ENCODE results near the gene BIN1. TPM values are rescaled to one million over a fixed set of nuclear protein-coding genes. Genes with fewer than 3 reads are reported as not detected.

Gene BIN1
- total and polyA plus RNA-seq, 2 experiments from 2014 or later = 23.9 to 33.0 TPM

- peaks cover 11% of the 10 kb centered on the region for H3F3A ChIP-seq (ENCODE audit: insufficient read depth)
- peak overlapping the region; percentile 85 for H3K9ac ChIP-seq
- H2AFZ ChIP-seq = peak overlapping the region; percentile 80
- no peaks in the 10 kb centered on the region for H3K9me2 ChIP-seq (ENCODE audit: insufficient read depth)
- H4K20me1 ChIP-seq (ENCODE audit: insufficient read depth) = no peaks in the 10 kb centered on the region
- in situ Hi-C loops (cut with MboI) = no loop called here
- peak overlapping the region; percentile 80 for H3K4me3 ChIP-seq
- H3K36me3 ChIP-seq (ENCODE audit: low read depth) = no peaks in the 10 kb centered on the region
- H3K27ac ChIP-seq = peak overlapping the region; percentile 41
- TF ChIP-seq EZH2phosphoT487 (IDR thresholded peaks at IDR 0.05; ENCODE audit: insufficient read depth, low read depth) (no peak), EZH2 (IDR thresholded peaks at IDR 0.05; ENCODE audit: insufficient read depth, poor library complexity, severe bottlenecking) (no peak)
- H3K79me2 ChIP-seq (ENCODE audit: insufficient read depth) = peaks cover 51% of the 10 kb centered on the region
- DNase-seq = peak; percentile 57
- WGBS, 2 experiments (ENCODE audit: low coverage in 1 of 2, low lambda C conversion rate in 2 of 2, missing lambda C conversion rate in 2 of 2) = 1 to 2% methylated on average over 37 to 49 of the region's 51 CpGs
- no peaks in the 10 kb centered on the region for H3K9me3 ChIP-seq (ENCODE audit: low read depth)
- peak overlapping the region; percentile 75 for H3K4me2 ChIP-seq (ENCODE audit: unreplicated experiment)
- H3K27me3 ChIP-seq (replicated peaks; ENCODE audit: insufficient read depth) = no peaks in the 10 kb centered on the region
- peaks cover 19% of the 10 kb centered on the region for H3K4me1 ChIP-seq (ENCODE audit: insufficient read depth)
Observed at GRCh38 chr2:127105656-127106456, 1.1 kb downstream of the BIN1 start.

GRCh38 chr2:127104881-127105655 lies 1.9 kb downstream of the BIN1 start:
- H2AFZ ChIP-seq = peak overlapping the region; percentile 80
- no peak overlapping the region for H3K27ac ChIP-seq
- no peaks in the 10 kb centered on the region for H3K9me2 ChIP-seq (ENCODE audit: insufficient read depth)
- H4K20me1 ChIP-seq (ENCODE audit: insufficient read depth) = no peaks in the 10 kb centered on the region
- H3K4me3 ChIP-seq = peak overlapping the region; percentile 80
- peaks cover 23% of the 10 kb centered on the region for H3K4me1 ChIP-seq (ENCODE audit: insufficient read depth)
- H3F3A ChIP-seq (ENCODE audit: insufficient read depth) = peaks cover 11% of the 10 kb centered on the region
- in situ Hi-C loops (cut with MboI) = no loop called here
- H3K4me2 ChIP-seq (ENCODE audit: unreplicated experiment) = peak overlapping the region; percentile 75
- H3K9me3 ChIP-seq (ENCODE audit: low read depth) = no peaks in the 10 kb centered on the region
- WGBS, 2 experiments (ENCODE audit: low coverage in 1 of 2, low lambda C conversion rate in 2 of 2, missing lambda C conversion rate in 2 of 2) = 56 to 71% methylated on average over 5 to 6 of the region's 6 CpGs
- H3K27me3 ChIP-seq (replicated peaks; ENCODE audit: insufficient read depth) = no peaks in the 10 kb centered on the region
- no peaks in the 10 kb centered on the region for H3K36me3 ChIP-seq (ENCODE audit: low read depth)
- H3K9ac ChIP-seq = peak overlapping the region; percentile 85
- no peak for TF ChIP-seq EZH2phosphoT487 (IDR thresholded peaks at IDR 0.05; ENCODE audit: insufficient read depth, low read depth)
- TF ChIP-seq EZH2 (IDR thresholded peaks at IDR 0.05; ENCODE audit: insufficient read depth, poor library complexity, severe bottlenecking) = no peak
- DNase-seq = peak; percentile 28
- H3K79me2 ChIP-seq (ENCODE audit: insufficient read depth) = peaks cover 58% of the 10 kb centered on the region

- H3K4me3 ChIP-seq = no peak overlapping the region
- no peak overlapping the region for H2AFZ ChIP-seq
- H3K9me2 ChIP-seq (ENCODE audit: insufficient read depth) = no peaks in the 10 kb centered on the region
- no peaks in the 10 kb centered on the region for H3K36me3 ChIP-seq (ENCODE audit: low read depth)
- H3F3A ChIP-seq (ENCODE audit: insufficient read depth) = peaks cover 10% of the 10 kb centered on the region
- peaks cover 63% of the 10 kb centered on the region for H3K79me2 ChIP-seq (ENCODE audit: insufficient read depth)
- no peaks in the 10 kb centered on the region for H3K27me3 ChIP-seq (replicated peaks; ENCODE audit: insufficient read depth)
- DNase-seq = no peak
- H4K20me1 ChIP-seq (ENCODE audit: insufficient read depth) = no peaks in the 10 kb centered on the region
- H3K9me3 ChIP-seq (ENCODE audit: low read depth) = no peaks in the 10 kb centered on the region
- peaks cover 20% of the 10 kb centered on the region for H3K4me1 ChIP-seq (ENCODE audit: insufficient read depth)
- WGBS, 2 experiments (ENCODE audit: low coverage in 1 of 2, low lambda C conversion rate in 2 of 2, missing lambda C conversion rate in 2 of 2) = 82 to 88% methylated on average over 8 of the region's 8 CpGs
- no peak overlapping the region for H3K9ac ChIP-seq
- H3K4me2 ChIP-seq (ENCODE audit: unreplicated experiment) = no peak overlapping the region
- H3K27ac ChIP-seq = no peak overlapping the region
- in situ Hi-C loops (cut with MboI) = no loop called here
- TF ChIP-seq EZH2 (IDR thresholded peaks at IDR 0.05; ENCODE audit: insufficient read depth, poor library complexity, severe bottlenecking) (no peak), EZH2phosphoT487 (IDR thresholded peaks at IDR 0.05; ENCODE audit: insufficient read depth, low read depth) (no peak)
Observed at GRCh38 chr2:127104166-127104660, 2.7 kb downstream of the BIN1 start.
